A549 (cell line): ENCODE measurements around the gene HSD17B13. TPM values are rescaled to one million over a fixed set of nuclear protein-coding genes. Genes with fewer than 3 reads are reported as not detected.

ENCODE experiments used
- ATAC-seq, 2 experiments: fragments of 200-7000 bp in 1 of 2; fragments of >200 bp in 1 of 2; cut with Nextera tagmentation in 1 of 2; cut with Tn5 transposase in 1 of 2; 3 replicates each; pipeline versions ENCODE4 v1.8.0 to v1.9.1; 2018 to 2020; ENCODE audit warnings: mild to moderate bottlenecking in 1 of 2, moderate library complexity in 1 of 2
- CTCF ChIA-PET: fragments of 300-600 bp; sonication (Branson Sonifier 250); formaldehyde crosslinking; extraction: SDS; loops from one replicate; lab custom pipeline; 2021; ENCODE audit warnings: antibody characterized with exemption, inconsistent platforms; lab: Yijun Ruan, JAX
- POLR2A ChIA-PET: fragments of 350-600 bp; formaldehyde crosslinking; extraction: SDS; loops from one replicate; lab custom pipeline; 2021; ENCODE audit warnings: antibody characterized with exemption, inconsistent platforms; lab: Yijun Ruan, JAX
- DNase-seq, 2 experiments: peaks; one replicate each; pipeline versions ENCODE4 v3.0.0 to v3.0.0-alpha.2; 2011 to 2016; ENCODE audit warnings: low read depth in 1 of 2, low spot score in 1 of 2
- FAIRE-seq: peaks from 2 replicates; lab custom pipeline; 2011; peaks lifted over from hg19 to GRCh38; lab: Jason Lieb, UNC
- H3K27ac ChIP-seq, 2 experiments: fragments of >200 bp; sonication (Bioruptor Twin); formaldehyde crosslinking; 3 replicates each; pipeline ENCODE4 v1.5.1; 2016 to 2017
- H3K4me1 ChIP-seq: fragments of >200 bp; sonication (Bioruptor Twin); formaldehyde crosslinking; 3 replicates; pipeline ENCODE4 v1.6.1; 2016
- H3K4me2 ChIP-seq: fragments of >200 bp; sonication (Bioruptor Twin); formaldehyde crosslinking; 3 replicates; pipeline ENCODE4 v1.6.1; 2016
- H3K4me3 ChIP-seq: fragments of >200 bp; sonication (Bioruptor Twin); formaldehyde crosslinking; 3 replicates; pipeline ENCODE4 v1.5.1; 2016
- H3K9me3 ChIP-seq: fragments of >200 bp; sonication (Bioruptor Twin); formaldehyde crosslinking; 3 replicates; pipeline ENCODE4 v1.6.1; 2016
- CBX8 ChIP-seq: fragments of 200-600 bp; sonication (generic); IDR thresholded peaks from 2 replicates; pipeline ENCODE4 v1.6.1; 2016
- ELK1 ChIP-seq: fragments of 150-350 bp; IDR thresholded peaks from 2 replicates; pipeline ENCODE4 v1.6.1; 2014; ENCODE audit warnings: low read depth, mild to moderate bottlenecking, low read length
- NFE2L2 ChIP-seq: fragments of 150-350 bp; conservative IDR thresholded peaks from 2 replicates; pipeline ENCODE4 v1.6.1; 2014; ENCODE audit warnings: low read length
- POLR2A ChIP-seq: IDR thresholded peaks from 2 replicates; pipeline ENCODE4 v1.6.1; 2012; ENCODE audit warnings: mild to moderate bottlenecking, low read length
- RAD21 ChIP-seq, 2 experiments: fragments of >200 bp in 1 of 2; sonication (Bioruptor Twin) in 1 of 2; formaldehyde crosslinking in 1 of 2; IDR thresholded peaks in 1 of 2; conservative IDR thresholded peaks in 1 of 2; 2 replicates in 1 of 2; 3 replicates in 1 of 2; pipeline ENCODE4 v1.6.1; 2012 to 2018; ENCODE audit warnings: inconsistent platforms in 1 of 2
- RFX5 ChIP-seq: fragments of 450-650 bp; IDR thresholded peaks from 2 replicates; pipeline ENCODE4 v1.7.1; 2014; ENCODE audit warnings: antibody characterized with exemption, mild to moderate bottlenecking, moderate library complexity
- ZC3H11A ChIP-seq: fragments of 450-650 bp; IDR thresholded peaks from 2 replicates; pipeline ENCODE4 v1.6.1; 2014; ENCODE audit warnings: antibody characterized with exemption, mild to moderate bottlenecking
- WGBS: methylation state at CpG from one replicate; pipeline ENCODE4 v1.1.6; 2017; ENCODE audit errors: missing lambda C conversion rate; 5-methylcytosine and 5-hydroxymethylcytosine counted together
- polyA plus RNA-seq, 4 experiments: library from polyadenylated mRNA; depleted of rRNA in 3 of 4; stranded (reverse); fragments of >200 nt; fragmentation: RNase III in 1 of 4; extraction: RNeasy Plus Mini Kit Qiagen cat#74134 plus additional on column Dnase treatment in 1 of 4; gene quantifications; 2 replicates in 3 of 4; 3 replicates in 1 of 4; pipeline ENCODE4 v1.2.3, GENCODE V29; 2011 to 2017
- small RNA-seq, 6 experiments: library from RNA; depleted of rRNA; stranded (forward); fragments of <200 nt; gene quantifications; one replicate each; pipeline ENCODE3, GENCODE V24; 2012
- TF ChIP-seq, protein P1 (sequence below): fragments of 250-450 bp; sonication (Bioruptor Pico); IDR thresholded peaks from 2 replicates; pipeline ENCODE4 v1.5.0; 2020; ENCODE audit warnings: low read depth, mild to moderate bottlenecking, moderate library complexity

HSD17B13 gene
- polyA plus RNA-seq, 2 of the 4 experiments (the other 2 are of a cell fraction): 0.08 to 0.30 TPM

DNA sequence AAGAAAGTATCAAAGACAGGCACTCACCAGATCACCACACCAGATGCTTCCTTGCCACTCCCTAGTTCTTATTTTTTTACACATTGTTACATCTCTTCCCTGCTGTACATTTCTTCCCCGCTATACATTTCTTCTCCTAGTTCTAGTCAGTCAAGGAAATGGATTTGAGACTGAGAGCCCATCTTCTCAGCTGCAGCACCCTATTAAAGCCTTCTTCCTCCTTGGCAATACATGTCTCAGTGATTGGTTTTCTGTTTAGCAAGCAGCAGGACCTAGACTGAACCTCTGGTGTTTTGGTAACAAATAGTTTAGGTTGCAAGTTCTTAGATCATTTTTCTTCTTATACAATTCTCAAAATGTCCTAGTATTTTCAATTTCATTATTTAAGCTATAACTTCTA, 66.9 kb downstream of the HSD17B13 start:
- no peaks in the 10 kb centered on the region for H3K9me3 ChIP-seq
- FAIRE-seq (no peak), ATAC-seq (no peak), DNase-seq (no peak)
- no peak overlapping the region for H3K4me3 ChIP-seq
- ChIA-PET CTCF (interaction anchor here (0.9 kb wide), 1 partner anchor 11 kb away, joined by 3 read pairs; no protein-coding TSS in a partner anchor), POLR2A (no interaction called here)
- whole genome bisulfite sequencing: 89% methylated on average over 1 of the region's 1 CpG
- TF ChIP-seq RAD21 (conservative IDR thresholded peaks at IDR 0.05 in 1 of 2, IDR thresholded peaks at IDR 0.05 in 1 of 2) (no peak), ZC3H11A (no peak), NFE2L2 (no peak), RFX5 (no peak), ELK1 (no peak), CBX8 (no peak), POLR2A (no peak)
- TF ChIP-seq, protein P1, sequence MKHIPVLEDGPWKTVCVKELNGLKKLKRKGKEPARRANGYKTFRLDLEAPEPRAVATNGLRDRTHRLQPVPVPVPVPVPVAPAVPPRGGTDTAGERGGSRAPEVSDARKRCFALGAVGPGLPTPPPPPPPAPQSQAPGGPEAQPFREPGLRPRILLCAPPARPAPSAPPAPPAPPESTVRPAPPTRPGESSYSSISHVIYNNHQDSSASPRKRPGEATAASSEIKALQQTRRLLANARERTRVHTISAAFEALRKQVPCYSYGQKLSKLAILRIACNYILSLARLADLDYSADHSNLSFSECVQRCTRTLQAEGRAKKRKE: no peak
- H3K4me1 ChIP-seq: no peaks in the 10 kb centered on the region
- H3K4me2 ChIP-seq: no peak overlapping the region
- no peak overlapping the region for H3K27ac ChIP-seq

Small RNAs within 50 kb of the gene (small RNA-seq; reads per million reads assigned to genes)
- gene MIR5705: 0 reads per million in 6 experiments

Other genes with a start within 250 kb of the HSD17B13 start
- 8.3 and 11.2 TPM in 2 replicates for gene KLHL8, start 102.3 kb downstream of the HSD17B13 start, polyA plus RNA-seq (2011; rRNA removed)
- 8.1 to 9.8 TPM (median 9.7 TPM) in 3 replicates for gene KLHL8, start 102.3 kb downstream of the HSD17B13 start, polyA plus RNA-seq (2017; fragmentation: RNase III; extraction: RNeasy Plus Mini Kit Qiagen cat#74134 plus additional on column Dnase treatment)
- gene HSD17B11, start 68.3 kb upstream of the HSD17B13 start, polyA plus RNA-seq (2011; rRNA removed): 85.2 and 113 TPM in 2 replicates
- gene HSD17B11, start 68.3 kb upstream of the HSD17B13 start, polyA plus RNA-seq (2017; fragmentation: RNase III; extraction: RNeasy Plus Mini Kit Qiagen cat#74134 plus additional on column Dnase treatment): 42.3 to 53.4 TPM (median 51.5 TPM) in 3 replicates
- 29.9 and 44.0 TPM in 2 replicates for gene NUDT9, start 99.7 kb upstream of the HSD17B13 start, polyA plus RNA-seq (2011; rRNA removed)
- 35.8 to 37.3 TPM (median 36.7 TPM) in 3 replicates for gene NUDT9, start 99.7 kb upstream of the HSD17B13 start, polyA plus RNA-seq (2017; fragmentation: RNase III; extraction: RNeasy Plus Mini Kit Qiagen cat#74134 plus additional on column Dnase treatment)
- not detected in 2 replicates for gene SPARCL1, start 206.5 kb upstream of the HSD17B13 start, polyA plus RNA-seq (2011; rRNA removed)
- gene SPARCL1, start 206.5 kb upstream of the HSD17B13 start, polyA plus RNA-seq (2017; fragmentation: RNase III; extraction: RNeasy Plus Mini Kit Qiagen cat#74134 plus additional on column Dnase treatment): not detected in 3 replicates